ENCODE results near the gene CHIC2. TPM values are rescaled to one million over a fixed set of nuclear protein-coding genes. Genes with fewer than 3 reads are reported as not detected.

Gene CHIC2
- total RNA-seq, 1 donor from 2014 or later, result 12.8 TPM

GRCh38 chr4:54066088-54066415, 1.6 kb upstream of the CHIC2 start:
- no peaks in the 10 kb centered on the region for H3K9me3 Mint-ChIP-seq
- H3K4me2 ChIP-seq, result no peak overlapping the region
- H3K36me3 ChIP-seq, result no peaks in the 10 kb centered on the region
- peaks cover 26% of the 10 kb centered on the region for H4K20me1 ChIP-seq (ENCODE audit: low read depth)
- H3K4me3 ChIP-seq, result no peak overlapping the region
- H3K79me2 ChIP-seq (ENCODE audit: low read depth), result peaks cover 29% of the 10 kb centered on the region
- H3K4me1 ChIP-seq, result peaks cover 14% of the 10 kb centered on the region
- H3K4me1 Mint-ChIP-seq, result peaks cover 31% of the 10 kb centered on the region
- no peaks in the 10 kb centered on the region for H3K36me3 Mint-ChIP-seq
- no peak overlapping the region for H3K4me3 Mint-ChIP-seq
- no peaks in the 10 kb centered on the region for H3K9me3 ChIP-seq (ENCODE audit: low read depth)
- H3K27me3 ChIP-seq, result peaks cover 23% of the 10 kb centered on the region
- H3K27me3 Mint-ChIP-seq (ENCODE audit: insufficient read depth, low read depth), result peaks cover 3% of the 10 kb centered on the region
- no peak overlapping the region for H2AFZ ChIP-seq (replicated peaks)
- TF ChIP-seq EZH2 (IDR thresholded peaks at IDR 0.05) (no peak), EZH2phosphoT487 (IDR thresholded peaks at IDR 0.05) (no peak), CTCF (IDR thresholded peaks at IDR 0.05) (no peak)
- no peak overlapping the region for H3K27ac Mint-ChIP-seq
- H3K27ac ChIP-seq, result no peak overlapping the region
- H3K9ac ChIP-seq, result no peak overlapping the region
- peaks cover 3% of the 10 kb centered on the region for H3F3A ChIP-seq (ENCODE audit: low read depth)
- DNase-seq (ENCODE audit: low spot score), result no peak

- Histone ChIP-seq H3K9me3 (ENCODE audit: low read depth) (no peaks in the 10 kb centered on the region), H3K4me3 (peak overlapping the region; percentile 92), H3F3A (ENCODE audit: low read depth) (peaks cover 3% of the 10 kb centered on the region), H3K27ac (no peak overlapping the region), H3K27me3 (peaks cover 23% of the 10 kb centered on the region), H3K36me3 (no peaks in the 10 kb centered on the region), H4K20me1 (ENCODE audit: low read depth) (peaks cover 31% of the 10 kb centered on the region), H3K4me1 (peaks cover 14% of the 10 kb centered on the region), H2AFZ (replicated peaks) (peak overlapping the region; percentile 96), H3K9ac (no peak overlapping the region), H3K4me2 (peak overlapping the region; percentile 87), H3K79me2 (ENCODE audit: low read depth) (peaks cover 35% of the 10 kb centered on the region)
- TF ChIP-seq EZH2phosphoT487 (IDR thresholded peaks at IDR 0.05) (no peak), CTCF (IDR thresholded peaks at IDR 0.05) (no peak), EZH2 (IDR thresholded peaks at IDR 0.05) (no peak)
- peak overlapping the region; percentile 61 for H3K27ac Mint-ChIP-seq
- peaks cover 3% of the 10 kb centered on the region for H3K27me3 Mint-ChIP-seq (ENCODE audit: insufficient read depth, low read depth)
- DNase-seq (ENCODE audit: low spot score), result no peak
- H3K4me3 Mint-ChIP-seq, result peak overlapping the region; percentile 81
- H3K9me3 Mint-ChIP-seq, result no peaks in the 10 kb centered on the region
- peaks cover 34% of the 10 kb centered on the region for H3K4me1 Mint-ChIP-seq
- H3K36me3 Mint-ChIP-seq, result no peaks in the 10 kb centered on the region
These were observed 1.1 kb upstream of the CHIC2 start for GRCh38 chr4:54065282-54066087.

GRCh38 chr4:54063737-54064316, 578 bp downstream of the CHIC2 start:
- H3K4me1 Mint-ChIP-seq, result peaks cover 40% of the 10 kb centered on the region
- H3K79me2 ChIP-seq (ENCODE audit: low read depth), result peaks cover 41% of the 10 kb centered on the region
- H3K36me3 Mint-ChIP-seq, result no peaks in the 10 kb centered on the region
- peak overlapping the region; percentile 92 for H3K4me3 ChIP-seq
- peaks cover 3% of the 10 kb centered on the region for H3K27me3 Mint-ChIP-seq (ENCODE audit: insufficient read depth, low read depth)
- peaks cover 3% of the 10 kb centered on the region for H3F3A ChIP-seq (ENCODE audit: low read depth)
- no peaks in the 10 kb centered on the region for H3K9me3 ChIP-seq (ENCODE audit: low read depth)
- TF ChIP-seq CTCF (IDR thresholded peaks at IDR 0.05) (no peak), EZH2phosphoT487 (IDR thresholded peaks at IDR 0.05) (no peak), EZH2 (IDR thresholded peaks at IDR 0.05) (no peak)
- peak overlapping the region; percentile 84 for H3K9ac ChIP-seq
- peak; percentile 39 for DNase-seq (ENCODE audit: low spot score)
- H3K4me2 ChIP-seq, result peak overlapping the region; percentile 87
- no peaks in the 10 kb centered on the region for H3K36me3 ChIP-seq
- no peaks in the 10 kb centered on the region for H3K9me3 Mint-ChIP-seq
- H2AFZ ChIP-seq (replicated peaks), result peak overlapping the region; percentile 80
- peaks cover 45% of the 10 kb centered on the region for H4K20me1 ChIP-seq (ENCODE audit: low read depth)
- H3K27me3 ChIP-seq, result peaks cover 23% of the 10 kb centered on the region
- H3K4me3 Mint-ChIP-seq, result peak overlapping the region; percentile 93
- H3K4me1 ChIP-seq, result peaks cover 14% of the 10 kb centered on the region
- H3K27ac ChIP-seq, result no peak overlapping the region
- peak overlapping the region; percentile 94 for H3K27ac Mint-ChIP-seq
